Embryonic facial prominence (tissue), 1 donor: Measurements from ENCODE around the gene KRT40.
"Not testable (repeated sequence)": the region's sequence is repeated elsewhere in the genome, so short reads cannot be mapped to it uniquely, and the experiment has no call there.

Experiments
- DNase-seq: peaks from one replicate; pipeline ENCODE4 v3.0.0-alpha.2; 2016; ENCODE audit errors: extremely low spot score

Gene KRT40

GRCh38 chr17:40984226-40984625 is at the start of gene KRT40:
Gene KRT40, minus strand, starts transcription at chr17:40984326. Its CDS starts 53 bp downstream, at chr17:40984273.
- DNase-seq = no peak

GRCh38 chr17:41029633-41030245 is 45.6 kb upstream of the KRT40 start, which contains the start of gene KRTAP1-4:
Gene KRTAP1-4, minus strand, starts transcription at chr17:41030195. Its CDS starts 117 bp downstream, at chr17:41030078.
- DNase-seq = no peak

- DNase-seq = no peak
These were observed 42.8 kb upstream of the KRT40 start, which contains the start of gene KRTAP1-5 for GRCh38 chr17:41026715-41027471. Gene KRTAP1-5, minus strand, starts transcription at chr17:41027208. Its CDS starts 53 bp downstream, at chr17:41027155.

GRCh38 chr17:41024697-41025096 is 40.6 kb upstream of the KRT40 start:
- no peak for DNase-seq

- no peak for DNase-seq
These were observed 36.2 kb upstream of the KRT40 start for GRCh38 chr17:41020336-41020735.

- no peak for DNase-seq
These were observed 35.3 kb upstream of the KRT40 start for GRCh38 chr17:41019415-41019814.

GRCh38 chr17:41018541-41018940 is 34.4 kb upstream of the KRT40 start:
- DNase-seq = no peak

GRCh38 chr17:41016578-41017215 is 32.6 kb upstream of the KRT40 start:
- DNase-seq = no peak

GRCh38 chr17:41015454-41015853 is 31.3 kb upstream of the KRT40 start:
- DNase-seq = no peak

- no peak for DNase-seq
These were observed 29.5 kb upstream of the KRT40 start for GRCh38 chr17:41013606-41014005.

- no peak for DNase-seq
These were observed 29.1 kb upstream of the KRT40 start for GRCh38 chr17:41013181-41013580.

- no peak for DNase-seq
These were observed 28.4 kb upstream of the KRT40 start for GRCh38 chr17:41012326-41013120.

- no peak for DNase-seq
These were observed 26.3 kb upstream of the KRT40 start for GRCh38 chr17:41010441-41010840.

GRCh38 chr17:41009936-41010335 is 25.8 kb upstream of the KRT40 start:
- DNase-seq = no peak

GRCh38 chr17:41009301-41009760 is 25.2 kb upstream of the KRT40 start:
- DNase-seq = no peak

- no peak for DNase-seq
These were observed 24.7 kb upstream of the KRT40 start, which contains the start of gene KRTAP3-1 for GRCh38 chr17:41008811-41009210. Gene KRTAP3-1, minus strand, starts transcription at chr17:41009128. Its CDS starts 54 bp downstream, at chr17:41009074.

- DNase-seq = no peak
These were observed 20.3 kb upstream of the KRT40 start for GRCh38 chr17:41004397-41004796.

GRCh38 chr17:41003926-41004325 is 19.8 kb upstream of the KRT40 start:
- no peak for DNase-seq

- no peak for DNase-seq
These were observed 18.7 kb upstream of the KRT40 start for GRCh38 chr17:41002814-41003213.

GRCh38 chr17:41001795-41002194 is 17.7 kb upstream of the KRT40 start:
- no peak for DNase-seq

GRCh38 chr17:40999563-40999962 is 15.4 kb upstream of the KRT40 start, which contains the start of gene KRTAP3-2:
Gene KRTAP3-2, minus strand, starts transcription at chr17:40999906. Its CDS starts 53 bp downstream, at chr17:40999853.
- DNase-seq = not testable (repeated sequence)
